Stomach (tissue), 9 donors: ENCODE measurements around the gene SIGLEC7. TPM values are rescaled to one million over a fixed set of nuclear protein-coding genes. Genes with fewer than 3 reads are reported as not detected.

Experiments used
- DNase-seq, 2 donors: peaks; one replicate each; pipeline versions ENCODE4 v3.0.0 to v3.0.0-alpha.2; 2013 to 2019
- H3K27ac ChIP-seq, 5 donors: fragments of 200-600 bp in 4 of 5; sonication (generic) in 4 of 5; one replicate each; pipeline ENCODE4 v1.5.1; 2013 to 2019; ENCODE audit warnings: mild to moderate bottlenecking in 1 of 5, moderate library complexity in 1 of 5
- H3K27me3 ChIP-seq, 3 donors: fragments of 200-600 bp; sonication (generic); one replicate each; pipeline ENCODE4 v1.5.1; 2017 to 2019; ENCODE audit warnings: mixed run types in 1 of 3
- H3K36me3 ChIP-seq, 4 donors: fragments of 200-600 bp; sonication (generic); 1 replicate in 3 of 4; 2 replicates in 1 of 4; pipeline ENCODE4 v1.5.1; 2016 to 2019
- H3K4me1 ChIP-seq, 4 donors: fragments of 200-600 bp; sonication (generic); one replicate each; pipeline ENCODE4 v1.5.1; 2016 to 2019
- H3K4me3 ChIP-seq, 4 donors: fragments of 200-600 bp; sonication (generic) in 3 of 4; one replicate each; pipeline ENCODE4 v1.5.1; 2016 to 2019; ENCODE audit warnings: mild to moderate bottlenecking in 1 of 4
- H3K9me3 ChIP-seq, 4 donors: fragments of 200-600 bp; sonication (generic); one replicate each; pipeline ENCODE4 v1.5.1; 2016 to 2019
- EP300 ChIP-seq: sonication (generic); formaldehyde crosslinking; IDR thresholded peaks from one replicate; pipeline ENCODE4 v1.6.1; 2017; ENCODE audit warnings: antibody characterized with exemption
- POLR2A ChIP-seq, 4 donors: fragments of 450-650 bp; IDR thresholded peaks; one replicate each; pipeline ENCODE4 v1.6.1; 2016; ENCODE audit warnings: antibody characterized with exemption in 4 of 4, control low read depth in 2 of 4, mild to moderate bottlenecking in 1 of 4, moderate library complexity in 1 of 4
- POLR2AphosphoS5 ChIP-seq, 3 donors: sonication (generic); formaldehyde crosslinking; IDR thresholded peaks; one replicate each; pipeline ENCODE4 v1.6.1; 2016; ENCODE audit warnings: antibody characterized with exemption in 3 of 3
- WGBS, 5 donors: extraction: QIAGEN DNeasy Blood & Tissue Kit in 3 of 5; methylation state at CpG; one replicate each; pipeline versions ENCODE4 v1.1.5 to v1.1.7; 2013 to 2018; 5-methylcytosine and 5-hydroxymethylcytosine counted together
- intact Hi-C: fragments of 100-400 bp; cut with DNase I; formaldehyde crosslinking; loops from one replicate; pipeline ENCODE4 v1.15.1; 2023; ENCODE audit warnings: low total_unique reads
- polyA plus RNA-seq, 3 donors: library from polyadenylated mRNA; stranded (reverse); fragments of 200-250 nt; gene quantifications; one replicate each; pipeline ENCODE4 v1.2.3, GENCODE V29; 2013
- total RNA-seq, 5 donors: library from RNA; depleted of rRNA; stranded (reverse); fragments of >200 nt; gene quantifications; one replicate each; pipeline versions ENCODE4 v1.1.0 to v1.2.3, GENCODE V29; 2014 to 2016
- TF ChIP-seq, protein P1 (sequence below), 7 experiments: fragments of 450-650 bp in 4 of 7; fragments of 200-600 bp in 3 of 7; sonication (generic) in 3 of 7; IDR thresholded peaks; one replicate each; pipeline ENCODE4 v1.5.1; 2016 to 2019; ENCODE audit warnings: antibody characterized with exemption in 7 of 7, control low read depth in 2 of 7, mild to moderate bottlenecking in 1 of 7
- donor health status: healthy with polysubstance abuse.
- donor health status: Bipolar disorder and iron deficiency.
- donor health status: healthy.

The SIGLEC7 gene
- total and polyA plus RNA-seq, 8 donors: 0.18 to 1.8 (median 0.90) TPM; not detected in 4

DNA sequence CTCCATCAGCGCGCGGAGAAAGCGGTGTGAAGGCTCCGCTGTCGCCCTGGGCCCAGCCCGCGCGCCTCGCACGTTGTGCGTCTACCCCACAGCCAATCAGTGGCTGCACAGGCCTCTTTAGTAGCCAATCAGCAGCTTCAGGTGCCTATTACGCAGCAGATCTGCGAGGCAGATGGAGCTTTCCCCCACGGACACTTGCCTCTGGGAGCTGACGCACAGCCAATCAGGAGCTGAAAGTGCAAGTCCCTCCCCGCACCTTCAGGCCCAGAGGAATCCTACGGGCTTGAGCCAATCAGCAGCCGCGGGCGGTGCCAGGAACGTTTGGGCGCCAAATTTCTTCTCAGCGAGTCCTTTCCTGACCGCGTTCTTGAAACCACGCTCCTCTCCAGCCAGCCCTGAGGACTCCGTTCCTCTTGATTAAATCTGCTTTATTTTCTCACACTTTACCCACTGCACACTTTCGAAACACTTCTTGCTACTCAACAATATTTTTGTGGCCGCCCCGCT, 39.9 kb downstream of the SIGLEC7 start:
- Histone ChIP-seq H3K27me3 (peaks cover 4 to 46% (median 7%) of the 10 kb centered on the region in 3 donors), H3K4me3 (no peak overlapping the region), H3K9me3 (no peaks in the 10 kb centered on the region), H3K36me3 (no peaks in the 10 kb centered on the region), H3K27ac (no peak overlapping the region), H3K4me1 (no peaks in the 10 kb centered on the region)
- intact Hi-C loops: no loop called here
- 57 to 71% (median 70%) methylated on average over 30 to 31 of the region's 31 CpGs for WGBS, 5 donors
- DNase-seq: no peak
- no peak for TF ChIP-seq POLR2A (IDR thresholded peaks at IDR 0.05)

- H3K4me3 ChIP-seq: no peak overlapping the region
- TF ChIP-seq, protein P1, sequence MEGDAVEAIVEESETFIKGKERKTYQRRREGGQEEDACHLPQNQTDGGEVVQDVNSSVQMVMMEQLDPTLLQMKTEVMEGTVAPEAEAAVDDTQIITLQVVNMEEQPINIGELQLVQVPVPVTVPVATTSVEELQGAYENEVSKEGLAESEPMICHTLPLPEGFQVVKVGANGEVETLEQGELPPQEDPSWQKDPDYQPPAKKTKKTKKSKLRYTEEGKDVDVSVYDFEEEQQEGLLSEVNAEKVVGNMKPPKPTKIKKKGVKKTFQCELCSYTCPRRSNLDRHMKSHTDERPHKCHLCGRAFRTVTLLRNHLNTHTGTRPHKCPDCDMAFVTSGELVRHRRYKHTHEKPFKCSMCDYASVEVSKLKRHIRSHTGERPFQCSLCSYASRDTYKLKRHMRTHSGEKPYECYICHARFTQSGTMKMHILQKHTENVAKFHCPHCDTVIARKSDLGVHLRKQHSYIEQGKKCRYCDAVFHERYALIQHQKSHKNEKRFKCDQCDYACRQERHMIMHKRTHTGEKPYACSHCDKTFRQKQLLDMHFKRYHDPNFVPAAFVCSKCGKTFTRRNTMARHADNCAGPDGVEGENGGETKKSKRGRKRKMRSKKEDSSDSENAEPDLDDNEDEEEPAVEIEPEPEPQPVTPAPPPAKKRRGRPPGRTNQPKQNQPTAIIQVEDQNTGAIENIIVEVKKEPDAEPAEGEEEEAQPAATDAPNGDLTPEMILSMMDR (IDR thresholded peaks at IDR 0.05): no peak
- TF ChIP-seq POLR2AphosphoS5 (IDR thresholded peaks at IDR 0.05) (no peak), EP300 (no peak), POLR2A (IDR thresholded peaks at IDR 0.05) (no peak)
- no peaks in the 10 kb centered on the region for H3K4me1 ChIP-seq
- DNase-seq: no peak
- H3K27me3 ChIP-seq: peaks cover 4 to 46% (median 7%) of the 10 kb centered on the region in 3 donors
- WGBS, 5 donors: 69 to 83% (median 73%) methylated on average over 8 of the region's 8 CpGs
- H3K9me3 ChIP-seq: no peaks in the 10 kb centered on the region
- H3K27ac ChIP-seq: no peak overlapping the region
- intact Hi-C loops: no loop called here
- no peaks in the 10 kb centered on the region for H3K36me3 ChIP-seq
Measured at GRCh38 chr19:51183629-51184028, 41.5 kb downstream of the SIGLEC7 start.

DNA sequence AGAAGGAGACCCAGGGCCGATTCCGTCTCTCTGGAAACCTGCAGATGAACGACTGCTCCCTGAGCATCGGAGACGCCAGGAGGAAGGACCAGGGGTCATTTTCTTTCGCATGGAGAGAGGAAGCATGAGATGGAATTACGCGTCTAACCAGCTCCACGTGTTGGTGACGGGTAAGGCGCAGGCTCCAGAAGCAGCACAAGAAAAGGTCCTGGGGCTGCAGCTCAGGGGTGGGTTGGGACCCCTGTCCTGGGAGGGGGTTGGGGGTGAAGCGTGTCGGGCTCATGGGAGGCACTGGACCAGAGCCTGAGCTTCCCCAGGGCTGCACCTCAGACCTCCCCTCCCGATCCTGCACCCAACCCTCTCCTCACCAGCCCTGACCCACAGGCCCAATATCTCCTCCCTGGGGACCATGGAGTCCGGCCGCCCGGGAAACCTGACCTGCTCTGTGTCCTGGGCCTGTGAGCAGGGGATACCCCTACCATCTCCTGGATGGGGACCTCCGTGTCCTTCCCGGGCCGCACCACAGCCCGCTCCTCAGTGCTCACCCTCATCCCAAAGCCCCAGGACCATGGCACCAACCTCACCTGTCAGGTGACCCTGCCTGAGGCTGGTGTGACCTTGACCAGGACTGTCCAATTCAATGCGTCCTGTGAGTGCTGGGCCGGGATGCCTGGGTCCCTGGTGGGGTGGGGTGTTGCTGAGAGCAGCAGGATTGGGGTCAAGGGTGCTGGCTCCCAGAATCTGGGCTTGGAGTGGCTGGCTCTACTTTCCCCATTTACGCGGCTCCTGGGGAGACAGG, 43.2 kb downstream of the SIGLEC7 start:
- H3K4me3 ChIP-seq: no peak overlapping the region
- no peaks in the 10 kb centered on the region for H3K9me3 ChIP-seq
- H3K27me3 ChIP-seq: peaks cover 4 to 46% (median 7%) of the 10 kb centered on the region in 3 donors
- intact Hi-C loops: no loop called here
- DNase-seq: no peak
- no peak overlapping the region for H3K27ac ChIP-seq
- 83 to 87% (median 84%) methylated on average over 16 to 25 of the region's 25 CpGs for WGBS, 5 donors
- H3K4me1 ChIP-seq: no peaks in the 10 kb centered on the region
- no peaks in the 10 kb centered on the region for H3K36me3 ChIP-seq
- TF ChIP-seq, protein P1 (IDR thresholded peaks at IDR 0.05): no peak
- TF ChIP-seq POLR2A (IDR thresholded peaks at IDR 0.05) (no peak), EP300 (no peak), POLR2AphosphoS5 (IDR thresholded peaks at IDR 0.05) (no peak)

DNA sequence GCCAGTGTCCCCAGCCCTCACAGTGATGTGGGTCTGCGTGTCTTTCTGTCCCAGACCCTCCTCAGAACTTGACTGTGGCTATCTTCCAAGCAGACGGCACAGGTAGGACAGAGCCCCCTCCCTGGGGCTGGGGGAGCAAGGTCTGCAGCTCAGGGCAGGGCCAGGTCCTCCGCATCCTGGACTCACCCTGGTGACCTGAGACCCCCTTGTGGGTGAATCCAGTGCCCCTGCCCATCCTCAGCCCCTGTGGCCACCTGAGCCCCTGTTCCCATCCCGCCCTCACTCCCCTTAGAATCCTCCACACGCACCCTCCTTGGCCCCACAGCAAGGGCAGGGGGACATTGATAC, 43.7 kb downstream of the SIGLEC7 start:
- H3K27ac ChIP-seq: no peak overlapping the region
- 53 to 85% (median 83%) methylated on average over 2 to 5 of the region's 5 CpGs for WGBS, 5 donors

More for the DNA sequence above, 43.7 kb downstream of the SIGLEC7 start:
- no peaks in the 10 kb centered on the region for H3K36me3 ChIP-seq
- no peak for DNase-seq
- peaks cover 4 to 46% (median 7%) of the 10 kb centered on the region in 3 donors for H3K27me3 ChIP-seq
- H3K4me1 ChIP-seq: no peaks in the 10 kb centered on the region
- intact Hi-C loops: no loop called here
- no peaks in the 10 kb centered on the region for H3K9me3 ChIP-seq
- H3K4me3 ChIP-seq: no peak overlapping the region
- TF ChIP-seq EP300 (no peak), POLR2AphosphoS5 (IDR thresholded peaks at IDR 0.05) (no peak), POLR2A (IDR thresholded peaks at IDR 0.05) (no peak)
- TF ChIP-seq, protein P1 (IDR thresholded peaks at IDR 0.05): no peak
